Dendritic cell treated with granulocyte-macrophage colony-stimulating factor and Interleukin-4, amounts not matched to agents 40 ng/mL and 50 ng/mL, for 4 days (primary cell): ENCODE results near the gene TMEM250.

Source experiments
- H3K27ac Mint-ChIP-seq: one replicate; pipeline ENCODE4 v1.8.0; 2022; ENCODE audit warnings: mild to moderate bottlenecking, mixed read lengths
- H3K27me3 Mint-ChIP-seq: one replicate; pipeline ENCODE4 v1.8.0; 2022; ENCODE audit warnings: mild to moderate bottlenecking, mixed read lengths
- H3K36me3 Mint-ChIP-seq: one replicate; pipeline ENCODE4 v1.8.0; 2022; ENCODE audit warnings: low read depth, mixed read lengths
- H3K4me1 Mint-ChIP-seq: one replicate; pipeline ENCODE4 v1.8.0; 2022; ENCODE audit warnings: low read depth, mixed read lengths
- H3K4me3 Mint-ChIP-seq: one replicate; pipeline ENCODE4 v1.8.0; 2022; ENCODE audit warnings: mild to moderate bottlenecking, moderate library complexity, mixed read lengths
- H3K9me3 Mint-ChIP-seq: one replicate; pipeline ENCODE4 v1.8.0; 2022; ENCODE audit warnings: mixed read lengths
- intact Hi-C: fragments of 100-400 bp; cut with micrococcal nuclease; formaldehyde crosslinking; loops from one replicate; pipeline ENCODE4 v1.15.0; 2022

Gene TMEM250

GRCh38 chr9:136078024-136078423 lies 40.7 kb downstream of the TMEM250 start:
- H3K4me1 Mint-ChIP-seq: peaks cover 77% of the 10 kb centered on the region
- intact Hi-C loops: loop anchor here (5.0 kb wide), 1 partner anchor 39 kb away; the partner anchor contains the start of gene TMEM250
- peaks cover 39% of the 10 kb centered on the region for H3K36me3 Mint-ChIP-seq
- H3K9me3 Mint-ChIP-seq: no peaks in the 10 kb centered on the region
- no peak overlapping the region for H3K27ac Mint-ChIP-seq
- H3K4me3 Mint-ChIP-seq: no peak overlapping the region
- no peaks in the 10 kb centered on the region for H3K27me3 Mint-ChIP-seq

- Mint-ChIP-seq H3K4me1 (peaks cover 71% of the 10 kb centered on the region), H3K27me3 (no peaks in the 10 kb centered on the region), H3K27ac (peak overlapping the region; percentile 80), H3K36me3 (peaks cover 33% of the 10 kb centered on the region), H3K9me3 (no peaks in the 10 kb centered on the region), H3K4me3 (peak overlapping the region; percentile 4)
- intact Hi-C loops: loop anchor here (5.0 kb wide), 1 partner anchor 40 kb away; the partner anchor contains the start of gene TMEM250
Observed at GRCh38 chr9:136077491-136077890, 41.2 kb downstream of the TMEM250 start.

- Mint-ChIP-seq H3K27me3 (no peaks in the 10 kb centered on the region), H3K27ac (peak overlapping the region; percentile 80), H3K4me3 (peak overlapping the region; percentile 59), H3K4me1 (peaks cover 61% of the 10 kb centered on the region), H3K36me3 (peaks cover 32% of the 10 kb centered on the region), H3K9me3 (no peaks in the 10 kb centered on the region)
- intact Hi-C loops: loop anchor here (5.0 kb wide), 1 partner anchor 41 kb away; the partner anchor contains the start of gene TMEM250
Observed at GRCh38 chr9:136075881-136076678, 42.6 kb downstream of the TMEM250 start.

- peaks cover 53% of the 10 kb centered on the region for H3K4me1 Mint-ChIP-seq
- H3K4me3 Mint-ChIP-seq: peak overlapping the region; percentile 59
- H3K27ac Mint-ChIP-seq: peak overlapping the region; percentile 80
- H3K9me3 Mint-ChIP-seq: no peaks in the 10 kb centered on the region
- intact Hi-C loops: loop anchor here (5.0 kb wide), 1 partner anchor 42 kb away; the partner anchor contains the start of gene TMEM250
- no peaks in the 10 kb centered on the region for H3K27me3 Mint-ChIP-seq
- peaks cover 33% of the 10 kb centered on the region for H3K36me3 Mint-ChIP-seq
Observed at GRCh38 chr9:136075134-136075841, 43.4 kb downstream of the TMEM250 start.

GRCh38 chr9:136074706-136075105 lies 44.0 kb downstream of the TMEM250 start:
- Mint-ChIP-seq H3K4me3 (no peak overlapping the region), H3K27me3 (no peaks in the 10 kb centered on the region), H3K9me3 (no peaks in the 10 kb centered on the region)

More at GRCh38 chr9:136074706-136075105, 44.0 kb downstream of the TMEM250 start:
- intact Hi-C loops: loop anchor here (5.0 kb wide), 1 partner anchor 43 kb away; the partner anchor contains the start of gene TMEM250
- H3K27ac Mint-ChIP-seq: no peak overlapping the region
- H3K36me3 Mint-ChIP-seq: peaks cover 35% of the 10 kb centered on the region
- peaks cover 47% of the 10 kb centered on the region for H3K4me1 Mint-ChIP-seq
